Astrocyte of the cerebellum (primary cell): ENCODE results near the gene PTPRJ.

Source experiments
- DNase-seq: peaks from one replicate; pipeline ENCODE4 v3.0.0-alpha.2; 2011; ENCODE audit warnings: low read depth
- H3K4me3 ChIP-seq: 2 replicates; pipeline ENCODE4 v1.5.1; 2011; ENCODE audit warnings: mild to moderate bottlenecking, low read depth, low read length, moderate library complexity
- in situ Hi-C: cut with HindIII; loops from 2 replicates; pipeline ENCODE4 v1.10.0; 2017; ENCODE audit warnings: low sequenced_read_pairs
- TF ChIP-seq, protein P1 (sequence below): IDR thresholded peaks from 2 replicates; pipeline ENCODE4 v1.5.1; 2012; ENCODE audit warnings: low read length, low read depth, moderate library complexity, mild to moderate bottlenecking; ENCODE audit errors: missing control alignments

PTPRJ gene

DNA sequence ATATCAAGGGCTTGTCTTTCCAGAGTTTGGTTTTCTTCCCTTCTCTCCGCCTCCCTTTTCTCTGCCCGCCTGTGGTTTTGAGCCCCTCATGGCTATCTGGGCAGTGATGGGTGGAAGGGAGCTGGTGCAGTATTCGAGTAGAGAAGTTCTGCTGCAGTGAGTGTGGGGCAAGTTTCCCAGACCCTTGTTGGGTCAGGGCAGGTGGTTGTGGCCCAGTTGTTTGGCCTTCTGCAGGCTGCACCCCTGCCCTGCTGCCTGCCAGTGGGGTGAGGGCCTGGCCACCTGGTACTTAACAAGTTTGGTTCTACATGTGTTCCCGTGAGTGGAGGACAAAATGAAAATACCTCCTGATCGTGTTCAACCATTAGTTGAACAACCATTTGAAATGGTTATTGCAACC lies 65.2 kb downstream of the PTPRJ start:
- DNase-seq = no peak
- TF ChIP-seq, protein P1, sequence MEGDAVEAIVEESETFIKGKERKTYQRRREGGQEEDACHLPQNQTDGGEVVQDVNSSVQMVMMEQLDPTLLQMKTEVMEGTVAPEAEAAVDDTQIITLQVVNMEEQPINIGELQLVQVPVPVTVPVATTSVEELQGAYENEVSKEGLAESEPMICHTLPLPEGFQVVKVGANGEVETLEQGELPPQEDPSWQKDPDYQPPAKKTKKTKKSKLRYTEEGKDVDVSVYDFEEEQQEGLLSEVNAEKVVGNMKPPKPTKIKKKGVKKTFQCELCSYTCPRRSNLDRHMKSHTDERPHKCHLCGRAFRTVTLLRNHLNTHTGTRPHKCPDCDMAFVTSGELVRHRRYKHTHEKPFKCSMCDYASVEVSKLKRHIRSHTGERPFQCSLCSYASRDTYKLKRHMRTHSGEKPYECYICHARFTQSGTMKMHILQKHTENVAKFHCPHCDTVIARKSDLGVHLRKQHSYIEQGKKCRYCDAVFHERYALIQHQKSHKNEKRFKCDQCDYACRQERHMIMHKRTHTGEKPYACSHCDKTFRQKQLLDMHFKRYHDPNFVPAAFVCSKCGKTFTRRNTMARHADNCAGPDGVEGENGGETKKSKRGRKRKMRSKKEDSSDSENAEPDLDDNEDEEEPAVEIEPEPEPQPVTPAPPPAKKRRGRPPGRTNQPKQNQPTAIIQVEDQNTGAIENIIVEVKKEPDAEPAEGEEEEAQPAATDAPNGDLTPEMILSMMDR = no peak
- in situ Hi-C loops = loop anchor here (5.0 kb wide), 1 partner anchor 63 kb away; the partner anchor contains the start of gene PTPRJ

DNA sequence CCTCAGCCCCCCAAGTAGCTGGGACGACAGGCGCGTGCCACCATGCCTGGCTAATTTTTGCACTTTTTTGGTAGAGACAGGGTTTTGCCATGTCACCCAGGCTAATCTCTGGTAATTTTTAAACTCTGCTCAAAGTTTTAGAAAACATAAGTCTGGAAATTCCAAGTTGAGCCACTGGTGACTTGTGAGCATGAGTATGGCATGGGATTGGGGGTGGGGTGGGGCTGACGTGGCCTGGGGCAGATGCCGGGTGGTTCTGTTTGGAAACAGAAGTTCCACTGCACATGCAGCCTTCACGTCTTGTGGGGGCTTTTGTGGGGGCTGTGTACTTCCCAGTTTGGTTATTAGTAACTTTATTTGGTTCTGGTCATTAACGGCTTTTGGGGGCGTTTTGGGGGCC lies 67.3 kb downstream of the PTPRJ start:
- in situ Hi-C loops = loop anchor here (5.0 kb wide), 1 partner anchor 65 kb away; the partner anchor contains the start of gene PTPRJ
- TF ChIP-seq, protein P1 = no peak
- no peak overlapping the region for H3K4me3 ChIP-seq
- no peak for DNase-seq

More for the DNA sequence above, 65.2 kb downstream of the PTPRJ start:
- H3K4me3 ChIP-seq = no peak overlapping the region

GRCh38 chr11:48049036-48049435 lies 68.7 kb downstream of the PTPRJ start:
- H3K4me3 ChIP-seq = no peak overlapping the region
- in situ Hi-C loops = loop anchor here (5.0 kb wide), 1 partner anchor 67 kb away; the partner anchor contains the start of gene PTPRJ
- no peak for DNase-seq
- TF ChIP-seq, protein P1 = no peak

DNA sequence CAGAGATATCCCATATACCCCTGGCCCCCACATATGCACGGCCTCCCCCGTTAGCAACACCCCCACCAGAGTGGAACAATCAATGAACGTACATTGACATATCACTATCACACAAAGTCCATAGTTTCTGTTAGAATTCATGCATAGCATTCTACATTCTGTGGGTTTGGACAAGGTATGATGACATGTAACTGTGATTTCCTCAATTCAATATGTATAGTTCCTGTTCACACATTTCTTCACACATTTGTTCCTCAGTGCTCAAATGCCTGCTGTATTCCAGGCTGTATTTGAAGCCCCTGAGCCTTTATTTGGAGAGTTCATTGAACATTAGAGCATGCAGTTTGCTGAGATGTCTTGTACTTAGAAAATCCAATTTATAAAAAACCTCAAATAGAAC lies 69.9 kb downstream of the PTPRJ start:
- no peak for DNase-seq
- TF ChIP-seq, protein P1 = no peak
- no peak overlapping the region for H3K4me3 ChIP-seq
- in situ Hi-C loops = no loop called here

- in situ Hi-C loops = no loop called here
- H3K4me3 ChIP-seq = no peak overlapping the region
- TF ChIP-seq, protein P1 = no peak
- no peak for DNase-seq
Observed at GRCh38 chr11:48051217-48051830, 71.0 kb downstream of the PTPRJ start.

- TF ChIP-seq, protein P1 = peak; percentile 15
- H3K4me3 ChIP-seq = no peak overlapping the region
- peak; percentile 45 for DNase-seq
- in situ Hi-C loops = no loop called here
Observed at GRCh38 chr11:48052183-48053044, 72.1 kb downstream of the PTPRJ start.
